ENCODE data around the gene STAU1. TPM values are rescaled to one million over a fixed set of nuclear protein-coding genes. Genes with fewer than 3 reads are reported as not detected.
"Not testable (repeated sequence)": the region's sequence is repeated elsewhere in the genome, so short reads cannot be mapped to it uniquely, and the experiment has no call there.

STAU1 gene
- total and polyA plus RNA-seq, 5 donors from 2014 or later: 29.6 to 67.6 (median 39.1) TPM

GRCh38 chr20:49203011-49203410 lies 14.9 kb upstream of the STAU1 start:
- no peak for ATAC-seq (ENCODE audit: low read depth in 2 of 2)

GRCh38 chr20:49199729-49200293 lies 11.7 kb upstream of the STAU1 start:
- Mint-ChIP-seq H3K27ac (no peak overlapping the region), H3K4me3 (no peak overlapping the region), H3K4me1 (no peaks in the 10 kb centered on the region), H3K36me3 (no peaks in the 10 kb centered on the region), H3K27me3 (peaks cover 9% of the 10 kb centered on the region), H3K9me3 (peaks cover 0 to 2% (median 0%) of the 10 kb centered on the region in 7 donors)
- no peak overlapping the region for H3K4me3 ChIP-seq (ENCODE audit: low read depth, low read length)
- no peaks in the 10 kb centered on the region for H3K4me1 ChIP-seq (ENCODE audit: control insufficient read depth, insufficient read depth, low read length, poor library complexity, severe bottlenecking)
- no peaks in the 10 kb centered on the region for H3K9me3 ChIP-seq (ENCODE audit: control insufficient read depth in 2 of 2, low read length in 2 of 2)
- H3K27ac ChIP-seq (ENCODE audit: insufficient read depth, low read length, poor library complexity, severe bottlenecking): no peak overlapping the region
- ATAC-seq (ENCODE audit: low read depth in 2 of 2) (no peak), DNase-seq (no peak)
- no peaks in the 10 kb centered on the region for H3K27me3 ChIP-seq (ENCODE audit: control insufficient read depth, insufficient read depth, low read length)
- no peaks in the 10 kb centered on the region for H3K36me3 ChIP-seq (ENCODE audit: control insufficient read depth, insufficient read depth, low read length)

More at GRCh38 chr20:49203011-49203410, 14.9 kb upstream of the STAU1 start:
- Histone ChIP-seq H3K36me3 (ENCODE audit: control insufficient read depth, insufficient read depth, low read length) (no peaks in the 10 kb centered on the region), H3K27ac (ENCODE audit: insufficient read depth, low read length, poor library complexity, severe bottlenecking) (no peak overlapping the region), H3K4me1 (ENCODE audit: control insufficient read depth, insufficient read depth, low read length, poor library complexity, severe bottlenecking) (no peaks in the 10 kb centered on the region), H3K27me3 (ENCODE audit: control insufficient read depth, insufficient read depth, low read length) (no peaks in the 10 kb centered on the region), H3K9me3 (ENCODE audit: control insufficient read depth in 2 of 2, low read length in 2 of 2) (no peaks in the 10 kb centered on the region), H3K4me3 (ENCODE audit: low read depth, low read length) (no peak overlapping the region)
- H3K4me1 Mint-ChIP-seq: no peaks in the 10 kb centered on the region
- DNase-seq: no peak
- H3K27ac Mint-ChIP-seq: no peak overlapping the region
- peaks cover 9% of the 10 kb centered on the region for H3K27me3 Mint-ChIP-seq
- H3K4me3 Mint-ChIP-seq: no peak overlapping the region
- no peaks in the 10 kb centered on the region for H3K36me3 Mint-ChIP-seq
- peaks cover 0 to 2% (median 0%) of the 10 kb centered on the region in 7 donors for H3K9me3 Mint-ChIP-seq

- H3K9me3 Mint-ChIP-seq; DNase-seq; H3K4me1 ChIP-seq (ENCODE audit: control insufficient read depth, insufficient read depth, low read length, poor library complexity, severe bottlenecking); H3K36me3 ChIP-seq (ENCODE audit: control insufficient read depth, insufficient read depth, low read length); H3K4me1 Mint-ChIP-seq; H3K4me3 Mint-ChIP-seq; H3K9me3 ChIP-seq (ENCODE audit: control insufficient read depth in 2 of 2, low read length in 2 of 2); H3K27me3 ChIP-seq (ENCODE audit: control insufficient read depth, insufficient read depth, low read length); H3K27ac ChIP-seq (ENCODE audit: insufficient read depth, low read length, poor library complexity, severe bottlenecking); H3K4me3 ChIP-seq (ENCODE audit: low read depth, low read length); H3K36me3 Mint-ChIP-seq; H3K27me3 Mint-ChIP-seq; H3K27ac Mint-ChIP-seq; ATAC-seq (ENCODE audit: low read depth in 2 of 2): not testable (repeated sequence)
Measured at GRCh38 chr20:49192944-49193518, 4.9 kb upstream of the STAU1 start.

GRCh38 chr20:49187330-49187850 lies 744 bp downstream of the STAU1 start:
- Histone ChIP-seq H3K9me3 (ENCODE audit: control insufficient read depth in 2 of 2, low read length in 2 of 2) (no peaks in the 10 kb centered on the region), H3K27ac (ENCODE audit: insufficient read depth, low read length, poor library complexity, severe bottlenecking) (peak overlapping the region; percentile 85), H3K36me3 (ENCODE audit: control insufficient read depth, insufficient read depth, low read length) (no peaks in the 10 kb centered on the region), H3K27me3 (ENCODE audit: control insufficient read depth, insufficient read depth, low read length) (no peaks in the 10 kb centered on the region), H3K4me3 (ENCODE audit: low read depth, low read length) (peak overlapping the region; percentile 97), H3K4me1 (ENCODE audit: control insufficient read depth, insufficient read depth, low read length, poor library complexity, severe bottlenecking) (peaks cover 40% of the 10 kb centered on the region)
- Mint-ChIP-seq H3K4me1 (peaks cover 21 to 50% (median 38%) of the 10 kb centered on the region in 4 donors), H3K27ac (peak overlapping the region in 2 of 3 donors; percentile 90 to 94), H3K27me3 (peaks cover 8% of the 10 kb centered on the region), H3K9me3 (no peaks in the 10 kb centered on the region), H3K4me3 (peak overlapping the region; percentile 88 to 94 (median 92)), H3K36me3 (peaks cover 15% of the 10 kb centered on the region)
- ATAC-seq (ENCODE audit: low read depth in 2 of 2): no peak
- DNase-seq: peak in 2 of 3 donors; percentile 34 to 38

GRCh38 chr20:49186535-49187329 lies 1.4 kb downstream of the STAU1 start:
- Mint-ChIP-seq H3K4me3 (peak overlapping the region; percentile 88 to 94 (median 92)), H3K4me1 (peaks cover 27 to 56% (median 43%) of the 10 kb centered on the region in 4 donors), H3K9me3 (no peaks in the 10 kb centered on the region), H3K36me3 (peaks cover 15% of the 10 kb centered on the region), H3K27ac (peak overlapping the region; percentile 90 to 96 (median 94)), H3K27me3 (peaks cover 8% of the 10 kb centered on the region)
- ATAC-seq (ENCODE audit: low read depth in 2 of 2) (peak in 1 of 2 donors; percentile 4), DNase-seq (peak; percentile 46 to 86 (median 64))
- Histone ChIP-seq H3K36me3 (ENCODE audit: control insufficient read depth, insufficient read depth, low read length) (no peaks in the 10 kb centered on the region), H3K9me3 (ENCODE audit: control insufficient read depth in 2 of 2, low read length in 2 of 2) (no peaks in the 10 kb centered on the region), H3K27ac (ENCODE audit: insufficient read depth, low read length, poor library complexity, severe bottlenecking) (peak overlapping the region; percentile 85), H3K4me1 (ENCODE audit: control insufficient read depth, insufficient read depth, low read length, poor library complexity, severe bottlenecking) (peaks cover 47% of the 10 kb centered on the region), H3K4me3 (ENCODE audit: low read depth, low read length) (peak overlapping the region; percentile 97), H3K27me3 (ENCODE audit: control insufficient read depth, insufficient read depth, low read length) (no peaks in the 10 kb centered on the region)

GRCh38 chr20:49185071-49185761 lies 2.9 kb downstream of the STAU1 start:
- H3K9me3 Mint-ChIP-seq: no peaks in the 10 kb centered on the region
- H3K36me3 ChIP-seq (ENCODE audit: control insufficient read depth, insufficient read depth, low read length): no peaks in the 10 kb centered on the region
- peaks cover 7% of the 10 kb centered on the region for H3K27me3 Mint-ChIP-seq
- ATAC-seq (ENCODE audit: low read depth in 2 of 2) (no peak), DNase-seq (no peak)
- H3K27ac Mint-ChIP-seq: peak overlapping the region in 2 of 3 donors; percentile 34 to 81
- peak overlapping the region; percentile 73 to 93 (median 88) for H3K4me3 Mint-ChIP-seq
- peak overlapping the region; percentile 31 for H3K4me3 ChIP-seq (ENCODE audit: low read depth, low read length)
- no peaks in the 10 kb centered on the region for H3K9me3 ChIP-seq (ENCODE audit: control insufficient read depth in 2 of 2, low read length in 2 of 2)
- peaks cover 62% of the 10 kb centered on the region for H3K4me1 ChIP-seq (ENCODE audit: control insufficient read depth, insufficient read depth, low read length, poor library complexity, severe bottlenecking)
- no peaks in the 10 kb centered on the region for H3K27me3 ChIP-seq (ENCODE audit: control insufficient read depth, insufficient read depth, low read length)
- peaks cover 35 to 71% (median 54%) of the 10 kb centered on the region in 4 donors for H3K4me1 Mint-ChIP-seq
- peaks cover 15% of the 10 kb centered on the region for H3K36me3 Mint-ChIP-seq
- H3K27ac ChIP-seq (ENCODE audit: insufficient read depth, low read length, poor library complexity, severe bottlenecking): no peak overlapping the region

- Mint-ChIP-seq H3K27ac (peak overlapping the region in 1 of 3 donors; percentile 81), H3K4me1 (peaks cover 33 to 76% (median 58%) of the 10 kb centered on the region in 4 donors), H3K9me3 (no peaks in the 10 kb centered on the region), H3K4me3 (peak overlapping the region in 3 of 4 donors; percentile 73 to 93 (median 85)), H3K36me3 (peaks cover 15% of the 10 kb centered on the region), H3K27me3 (peaks cover 1% of the 10 kb centered on the region)
- Histone ChIP-seq H3K27ac (ENCODE audit: insufficient read depth, low read length, poor library complexity, severe bottlenecking) (no peak overlapping the region), H3K4me3 (ENCODE audit: low read depth, low read length) (no peak overlapping the region), H3K27me3 (ENCODE audit: control insufficient read depth, insufficient read depth, low read length) (no peaks in the 10 kb centered on the region), H3K4me1 (ENCODE audit: control insufficient read depth, insufficient read depth, low read length, poor library complexity, severe bottlenecking) (peaks cover 67% of the 10 kb centered on the region), H3K9me3 (ENCODE audit: control insufficient read depth in 2 of 2, low read length in 2 of 2) (no peaks in the 10 kb centered on the region), H3K36me3 (ENCODE audit: control insufficient read depth, insufficient read depth, low read length) (no peaks in the 10 kb centered on the region)
- DNase-seq: no peak
- ATAC-seq (ENCODE audit: low read depth in 2 of 2): no peak
Measured at GRCh38 chr20:49184691-49185070, 3.5 kb downstream of the STAU1 start.

Data from CD4-positive, CD25-positive, alpha-beta regulatory T cell (primary cell).